IMR-90 (cell line): ENCODE measurements around the gene MCTP2. TPM values are rescaled to one million over a fixed set of nuclear protein-coding genes. Genes with fewer than 3 reads are reported as not detected.

Experiments
- ATAC-seq: fragments of 200-7000 bp; cut with Tn5 transposase; 2 replicates; pipeline ENCODE4 v1.9.1; 2020; ENCODE audit warnings: low read depth, mild to moderate bottlenecking, moderate library complexity
- BruUV-seq: library from RNA; stranded (reverse); fragments of 400-500 nt; replicated peaks from 2 replicates; lab custom pipeline; 2021; lab: Mats Ljungman, UMichigan
- CTCF ChIA-PET: fragments of 300-600 bp; formaldehyde crosslinking; extraction: SDS; loops from one replicate; lab custom pipeline; 2021; ENCODE audit warnings: antibody characterized with exemption; lab: Yijun Ruan, JAX
- POLR2A ChIA-PET: fragments of 300-600 bp; sonication (Branson Sonifier 250); formaldehyde crosslinking; loops from one replicate; lab custom pipeline; 2022; ENCODE audit warnings: antibody characterized with exemption; ENCODE audit not compliant: unreplicated experiment; lab: Charles Lee
- DNase-seq: peaks from one replicate; pipeline ENCODE4 v3.0.0; 2013
- H2AFZ ChIP-seq: replicated peaks from 2 replicates; pipeline ENCODE3; 2013; ENCODE audit warnings: low read length, mild to moderate bottlenecking; ENCODE audit not compliant: poor library complexity
- H2AK5ac ChIP-seq: 2 replicates; pipeline ENCODE4 v1.6.1; 2013; ENCODE audit warnings: low read depth, low read length, inconsistent platforms
- H2AK9ac ChIP-seq: replicated peaks from 2 replicates; pipeline ENCODE3; 2013; ENCODE audit warnings: mild to moderate bottlenecking, low read depth, low read length, moderate library complexity; ENCODE audit not compliant: poor library complexity
- H2BK120ac ChIP-seq: 2 replicates; pipeline ENCODE4 v1.6.1; 2013; ENCODE audit warnings: low read depth, low read length, inconsistent platforms
- H2BK15ac ChIP-seq: 3 replicates; pipeline ENCODE4 v1.6.1; 2013; ENCODE audit warnings: low read depth, low read length, inconsistent platforms
- H2BK20ac ChIP-seq: 2 replicates; pipeline ENCODE4 v1.6.1; 2013; ENCODE audit warnings: low read depth, mild to moderate bottlenecking, inconsistent platforms, low read length, moderate library complexity
- H2BK5ac ChIP-seq: 2 replicates; pipeline ENCODE4 v1.6.1; 2013; ENCODE audit warnings: mild to moderate bottlenecking, low read depth, low read length, inconsistent platforms; ENCODE audit not compliant: poor library complexity, severe bottlenecking
- H3K14ac ChIP-seq: replicated peaks from 2 replicates; pipeline ENCODE4 v1.6.1; 2013; ENCODE audit warnings: low read depth, low read length, inconsistent platforms
- H3K18ac ChIP-seq: 2 replicates; pipeline ENCODE4 v1.6.1; 2013; ENCODE audit warnings: low read depth, low read length, control low read depth
- H3K23ac ChIP-seq: 2 replicates; pipeline ENCODE4 v1.6.1; 2013; ENCODE audit warnings: low read depth, low read length, inconsistent platforms
- H3K27ac ChIP-seq: 2 replicates; pipeline ENCODE4 v1.5.1; 2013; ENCODE audit warnings: mild to moderate bottlenecking, control low read depth, low read length; ENCODE audit not compliant: insufficient read depth
- H3K27me3 ChIP-seq: 2 replicates; pipeline ENCODE4 v1.6.1; 2013; ENCODE audit warnings: low read length; ENCODE audit not compliant: control insufficient read depth, insufficient read depth
- H3K36me3 ChIP-seq: 2 replicates; pipeline ENCODE4 v1.6.1; 2013; ENCODE audit warnings: low read length, mixed read lengths; ENCODE audit not compliant: control insufficient read depth, insufficient read depth
- H3K4ac ChIP-seq: 2 replicates; pipeline ENCODE4 v1.6.1; 2013; ENCODE audit warnings: low read depth, low read length, inconsistent platforms
- H3K4me1 ChIP-seq: 2 replicates; pipeline ENCODE4 v1.6.1; 2013; ENCODE audit warnings: low read length, mixed read lengths; ENCODE audit not compliant: control insufficient read depth, insufficient read depth
- H3K4me2 ChIP-seq: 2 replicates; pipeline ENCODE4 v1.6.1; 2013; ENCODE audit warnings: low read depth, mild to moderate bottlenecking, control low read depth, low read length, moderate library complexity
- H3K4me3 ChIP-seq: 2 replicates; pipeline ENCODE4 v1.5.1; 2013; ENCODE audit warnings: low read depth, mild to moderate bottlenecking, control low read depth, low read length, moderate library complexity; ENCODE audit not compliant: insufficient read depth
- H3K56ac ChIP-seq: 2 replicates; pipeline ENCODE4 v1.6.1; 2013; ENCODE audit warnings: low read length, inconsistent platforms; ENCODE audit not compliant: insufficient read depth; ENCODE audit errors: extremely low read depth
- H3K79me1 ChIP-seq, 2 experiments: 2 replicates each; pipeline ENCODE4 v1.6.1; 2013; ENCODE audit warnings: low read length in 2 of 2, inconsistent platforms in 1 of 2, low read depth in 1 of 2
- H3K9ac ChIP-seq: 2 replicates; pipeline ENCODE4 v1.6.1; 2013; ENCODE audit warnings: low read depth, low read length, control low read depth
- H3K9me1 ChIP-seq: 2 replicates; pipeline ENCODE4 v1.6.1; 2013; ENCODE audit warnings: low read length, inconsistent platforms; ENCODE audit not compliant: insufficient read depth
- H3K9me3 ChIP-seq: 2 replicates; pipeline ENCODE4 v1.6.1; 2013; ENCODE audit warnings: low read length; ENCODE audit not compliant: control insufficient read depth, insufficient read depth
- H4K20me1 ChIP-seq: 2 replicates; pipeline ENCODE4 v1.6.1; 2013; ENCODE audit warnings: low read length, inconsistent platforms; ENCODE audit not compliant: insufficient read depth
- H4K5ac ChIP-seq: 2 replicates; pipeline ENCODE4 v1.6.1; 2013; ENCODE audit warnings: mild to moderate bottlenecking, low read depth, low read length, control low read depth
- H4K8ac ChIP-seq, 2 experiments: 2 replicates each; pipeline ENCODE4 v1.6.1; 2013; ENCODE audit warnings: low read depth in 2 of 2, low read length in 2 of 2, control low read depth in 1 of 2, inconsistent platforms in 1 of 2
- H4K91ac ChIP-seq: 2 replicates; pipeline ENCODE4 v1.6.1; 2013; ENCODE audit warnings: low read depth, low read length, inconsistent platforms; ENCODE audit not compliant: insufficient read depth
- BHLHE40 ChIP-seq: fragments of 150-350 bp; IDR thresholded peaks from 2 replicates; pipeline ENCODE4 v1.6.1; 2016; ENCODE audit warnings: mild to moderate bottlenecking, low read depth, low read length
- CHD1 ChIP-seq: IDR thresholded peaks from 2 replicates; pipeline ENCODE4 v1.6.1; 2012; ENCODE audit warnings: low read depth, low read length, improper control_type of control experiment
- ELK1 ChIP-seq: fragments of 150-350 bp; IDR thresholded peaks from 2 replicates; pipeline ENCODE4 v1.6.1; 2016; ENCODE audit warnings: low read depth, mild to moderate bottlenecking, low read length, moderate library complexity, borderline replicate concordance
- MXI1 ChIP-seq: IDR thresholded peaks from 2 replicates; pipeline ENCODE4 v1.6.1; 2012; ENCODE audit warnings: low read depth, mild to moderate bottlenecking, low read length, moderate library complexity, borderline replicate concordance
- NFE2L2 ChIP-seq: fragments of 150-350 bp; IDR thresholded peaks from 2 replicates; pipeline ENCODE4 v1.6.1; 2016; ENCODE audit warnings: low read depth, mild to moderate bottlenecking, low read length
- POLR2A ChIP-seq: IDR thresholded peaks from 2 replicates; pipeline ENCODE4 v1.6.1; 2012; ENCODE audit warnings: mild to moderate bottlenecking, low read depth, low read length
- RCOR1 ChIP-seq: IDR thresholded peaks from 2 replicates; pipeline ENCODE4 v1.6.1; 2012; ENCODE audit warnings: mild to moderate bottlenecking, low read length, improper control_type of control experiment; ENCODE audit not compliant: insufficient replicate concordance
- RFX5 ChIP-seq: IDR thresholded peaks from 2 replicates; pipeline ENCODE4 v1.8.0; 2012; ENCODE audit warnings: low read depth, mild to moderate bottlenecking, low read length, moderate library complexity
- WGBS, 2 experiments: methylation state at CpG; one replicate each; pipeline versions ENCODE4 v1.1.5 to v1.1.7; 2013; ENCODE audit warnings: missing lambda C conversion rate in 2 of 2; ENCODE audit not compliant: insufficient read length in 1 of 2; ENCODE audit errors: extremely low coverage in 2 of 2; 5-methylcytosine and 5-hydroxymethylcytosine counted together
- dilution Hi-C: fragments of 300-500 bp; cut with HindIII; formaldehyde crosslinking; loops from one replicate; pipeline ENCODE4 v1.14.3; 2018; ENCODE audit warnings: low sequenced_read_pairs; ENCODE audit not compliant: unreplicated experiment
- in situ Hi-C: fragments of 300-500 bp; cut with MboI; formaldehyde crosslinking; loops from 3 replicates; pipeline ENCODE4 v1.14.3; 2019; ENCODE audit warnings: low sequenced_read_pairs, inconsistent platforms, mixed read lengths
- intact Hi-C: fragments of 100-400 bp; cut with micrococcal nuclease; formaldehyde crosslinking; loops from 2 replicates; pipeline ENCODE4 v1.10.0; 2022
- polyA plus RNA-seq, 3 experiments: library from polyadenylated mRNA; depleted of rRNA; stranded (reverse); fragments of >200 nt; gene quantifications; 2 replicates each; pipeline ENCODE4 v1.2.3, GENCODE V29; 2012; ENCODE audit warnings: low replicate concordance in 1 of 3
- total RNA-seq: library from RNA; depleted of rRNA; stranded (reverse); fragments of >200 nt; gene quantifications from 2 replicates; pipeline ENCODE4 v1.2.3, GENCODE V29; 2012

The MCTP2 gene
- total and polyA plus RNA-seq, 2 of the 4 experiments (the other 2 are of a cell fraction): 5.1 to 9.9 TPM

GRCh38 chr15:94306700-94307650 is 75.6 kb downstream of the MCTP2 start:
- no TSS peak for BruUV-seq
- ATAC-seq: 0 out of 2 replicates have a peak, but pooled peaks have one; percentile 21
- Histone ChIP-seq H3K36me3 (0 out of 2 replicates have a peak, but pooled peaks cover 1% of the 10 kb centered on the region), H3K23ac (no peak overlapping the region), H3K18ac (peak overlapping the region; percentile 72; the same call in 1 of the 2 replicates), H3K4me2 (no peak overlapping the region), H4K91ac (no peak overlapping the region; the same call in 1 of the 2 replicates), H2BK5ac (peak overlapping the region; percentile 78), H2BK20ac (peak overlapping the region; percentile 52; the same call in 1 of the 2 replicates), H3K56ac (no peak overlapping the region), H3K79me1 (no peaks in the 10 kb centered on the region; a peak in 1 of 4 replicates), H2BK120ac (peak overlapping the region; percentile 36; the same call in 1 of the 2 replicates), H3K9me3 (peaks cover 2% of the 10 kb centered on the region; the same call in 1 of the 2 replicates), H3K9ac (no peak overlapping the region), H3K27me3 (no peaks in the 10 kb centered on the region), H3K14ac (no peak overlapping the region), H3K4me1 (peaks cover 3% of the 10 kb centered on the region; the same call in 1 of the 2 replicates), H4K20me1 (no peaks in the 10 kb centered on the region), H3K4ac (0 out of 2 replicates have a peak overlapping the region, but pooled peaks have one; percentile 4), H2AK5ac (peak overlapping the region; percentile 75), H3K9me1 (no peaks in the 10 kb centered on the region), H4K5ac (no peak overlapping the region; the same call in 1 of the 2 replicates), H2AFZ (no peak overlapping the region), H2AK9ac (no peak overlapping the region), H2BK15ac (peak overlapping the region; percentile 70; the same call in 1 of the 3 replicates), H4K8ac (peak overlapping the region in 1 of 2 experiments; percentile 40; a peak in 1 of 4 replicates), H3K4me3 (no peak overlapping the region), H3K27ac (no peak overlapping the region)
- TF ChIP-seq POLR2A (no peak), ELK1 (no peak), BHLHE40 (no peak), RCOR1 (no peak), RFX5 (no peak), MXI1 (no peak), NFE2L2 (no peak), CHD1 (no peak)
- CTCF ChIA-PET: interaction anchor here (0.7 to 1.2 kb wide), 3 partner anchors 14 to 143 kb away, joined by 3 to 4 read pairs (median 3); no protein-coding TSS in a partner anchor
- 70% methylated on average over 3 of the region's 13 CpGs; no CpG with 5 or more reads in 1 of the 2 experiments for WGBS, 2 experiments
- POLR2A ChIA-PET: no interaction called here
- dilution Hi-C loops (no loop called here), intact Hi-C loops (no loop called here), in situ Hi-C loops (no loop called here)
- DNase-seq: peak; percentile 86
